Measurements from ENCODE around the gene CEACAM5. TPM values are rescaled to one million over a fixed set of nuclear protein-coding genes. Genes with fewer than 3 reads are reported as not detected.

CEACAM5 gene
- total and polyA plus RNA-seq, 7 donors: 0.04 to 0.69 (median 0.69) TPM; not detected in 4

DNA sequence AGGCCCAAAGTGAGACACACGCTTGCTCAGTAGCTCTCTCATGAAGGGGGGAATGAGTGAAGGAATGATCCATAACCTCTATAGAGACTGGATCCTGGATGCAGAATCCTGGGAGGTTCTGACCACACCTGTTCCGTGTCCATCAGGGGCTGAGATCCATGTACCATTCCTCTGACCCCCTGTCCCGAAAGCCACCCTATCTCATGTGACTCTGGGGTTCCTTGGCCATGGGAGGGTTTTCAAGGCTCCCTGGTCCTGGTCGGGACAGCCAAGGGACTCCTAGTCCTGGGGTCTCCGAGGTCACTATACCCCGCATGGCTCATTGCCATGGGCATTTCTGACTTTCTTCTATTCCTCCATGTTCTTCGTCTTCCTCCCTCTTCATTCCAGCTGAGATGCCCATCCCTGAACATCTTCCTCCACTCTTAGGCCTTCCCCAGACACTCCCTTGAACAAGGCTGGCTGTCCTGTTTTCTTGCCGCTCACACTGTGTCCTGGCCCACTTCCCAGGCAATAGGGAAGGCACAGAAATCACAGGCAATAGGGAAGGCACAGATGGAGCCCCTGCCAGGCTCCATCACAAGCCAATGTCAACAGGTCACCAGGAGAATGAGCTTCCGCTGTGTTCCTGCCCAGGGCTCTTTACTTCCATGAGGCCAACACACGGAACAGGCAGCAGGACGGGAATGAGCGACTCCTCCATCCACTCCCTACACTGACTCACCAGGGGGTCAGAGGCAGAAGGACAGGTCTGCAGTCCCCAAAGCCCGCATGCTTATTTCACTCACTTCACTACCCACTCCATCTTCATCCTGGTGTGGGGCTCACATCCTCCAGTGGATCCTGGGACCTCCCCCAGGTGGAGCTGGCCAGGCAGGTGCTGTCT is 3.2 kb downstream of the CEACAM5 start:
- Histone ChIP-seq H3K36me3 (ENCODE audit: insufficient read depth in 1 of 2, low read depth in 1 of 2) (no peaks in the 10 kb centered on the region), H3K27ac (no peak overlapping the region), H3K4me1 (no peaks in the 10 kb centered on the region), H3K4me3 (no peak overlapping the region), H3K9me3 (no peaks in the 10 kb centered on the region), H3K27me3 (ENCODE audit: insufficient read depth in 3 of 3, low read length in 2 of 3) (peaks cover 0 to 24% (median 0%) of the 10 kb centered on the region in 3 donors)
- intact Hi-C loops (cut with DNase I): no loop called here
- ATAC-seq: no peak
- no peak for DNase-seq
- TF ChIP-seq, protein P1, sequence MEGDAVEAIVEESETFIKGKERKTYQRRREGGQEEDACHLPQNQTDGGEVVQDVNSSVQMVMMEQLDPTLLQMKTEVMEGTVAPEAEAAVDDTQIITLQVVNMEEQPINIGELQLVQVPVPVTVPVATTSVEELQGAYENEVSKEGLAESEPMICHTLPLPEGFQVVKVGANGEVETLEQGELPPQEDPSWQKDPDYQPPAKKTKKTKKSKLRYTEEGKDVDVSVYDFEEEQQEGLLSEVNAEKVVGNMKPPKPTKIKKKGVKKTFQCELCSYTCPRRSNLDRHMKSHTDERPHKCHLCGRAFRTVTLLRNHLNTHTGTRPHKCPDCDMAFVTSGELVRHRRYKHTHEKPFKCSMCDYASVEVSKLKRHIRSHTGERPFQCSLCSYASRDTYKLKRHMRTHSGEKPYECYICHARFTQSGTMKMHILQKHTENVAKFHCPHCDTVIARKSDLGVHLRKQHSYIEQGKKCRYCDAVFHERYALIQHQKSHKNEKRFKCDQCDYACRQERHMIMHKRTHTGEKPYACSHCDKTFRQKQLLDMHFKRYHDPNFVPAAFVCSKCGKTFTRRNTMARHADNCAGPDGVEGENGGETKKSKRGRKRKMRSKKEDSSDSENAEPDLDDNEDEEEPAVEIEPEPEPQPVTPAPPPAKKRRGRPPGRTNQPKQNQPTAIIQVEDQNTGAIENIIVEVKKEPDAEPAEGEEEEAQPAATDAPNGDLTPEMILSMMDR (IDR thresholded peaks at IDR 0.05): no peak
- WGBS, 3 donors: 71 to 76% (median 74%) methylated on average over 13 of the region's 13 CpGs

DNA sequence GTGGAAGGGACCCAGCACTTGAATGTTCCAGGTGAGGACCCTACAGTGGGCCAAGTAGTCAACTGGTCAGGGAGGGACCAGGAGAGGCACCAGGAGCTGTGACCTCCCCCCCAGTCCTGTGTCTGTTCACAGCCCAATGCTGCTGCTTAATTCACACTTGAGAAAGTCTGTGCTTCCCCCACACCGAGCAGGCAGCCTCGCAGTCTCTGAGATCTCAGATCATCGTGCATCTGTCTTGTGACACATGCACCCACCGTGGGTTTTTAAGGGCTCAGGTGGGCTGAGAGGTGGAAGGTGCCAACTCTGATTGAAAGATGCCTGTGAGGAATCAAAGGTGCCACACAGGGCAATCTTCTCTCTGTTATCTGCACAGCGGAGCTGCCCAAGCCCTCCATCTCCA is 6.2 kb downstream of the CEACAM5 start:
- Histone ChIP-seq H3K36me3 (ENCODE audit: insufficient read depth in 1 of 2, low read depth in 1 of 2) (no peaks in the 10 kb centered on the region), H3K27me3 (ENCODE audit: insufficient read depth in 3 of 3, low read length in 2 of 3) (peaks cover 0 to 8% (median 3%) of the 10 kb centered on the region in 3 donors), H3K4me3 (no peak overlapping the region), H3K9me3 (no peaks in the 10 kb centered on the region), H3K4me1 (no peaks in the 10 kb centered on the region), H3K27ac (no peak overlapping the region)
- intact Hi-C loops (cut with DNase I): no loop called here
- TF ChIP-seq, protein P1 (IDR thresholded peaks at IDR 0.05): no peak
- 69 to 79% (median 72%) methylated on average over 5 of the region's 5 CpGs for WGBS, 3 donors
- ATAC-seq: no peak
- no peak for DNase-seq

GRCh38 chr19:41718761-41719160 is 10.3 kb downstream of the CEACAM5 start:
- TF ChIP-seq, protein P1 (IDR thresholded peaks at IDR 0.05): no peak
- H3K4me3 ChIP-seq: no peak overlapping the region
- no peaks in the 10 kb centered on the region for H3K36me3 ChIP-seq (ENCODE audit: insufficient read depth in 1 of 2, low read depth in 1 of 2)
- ATAC-seq (no peak), DNase-seq (no peak)
- H3K4me1 ChIP-seq: no peaks in the 10 kb centered on the region
- intact Hi-C loops (cut with DNase I): no loop called here
- 67 to 77% (median 71%) methylated on average over 6 of the region's 6 CpGs for WGBS, 3 donors
- H3K9me3 ChIP-seq: no peaks in the 10 kb centered on the region
- H3K27me3 ChIP-seq (ENCODE audit: insufficient read depth in 3 of 3, low read length in 2 of 3): peaks cover 0 to 3% (median 0%) of the 10 kb centered on the region in 3 donors
- H3K27ac ChIP-seq: no peak overlapping the region

- Histone ChIP-seq H3K4me3 (no peak overlapping the region), H3K36me3 (ENCODE audit: insufficient read depth in 1 of 2, low read depth in 1 of 2) (no peaks in the 10 kb centered on the region), H3K9me3 (no peaks in the 10 kb centered on the region), H3K27me3 (ENCODE audit: insufficient read depth in 3 of 3, low read length in 2 of 3) (peaks cover 0 to 3% (median 0%) of the 10 kb centered on the region in 3 donors), H3K4me1 (no peaks in the 10 kb centered on the region), H3K27ac (no peak overlapping the region)
- DNase-seq: no peak
- intact Hi-C loops (cut with DNase I): no loop called here
- ATAC-seq: no peak
- TF ChIP-seq, protein P1 (IDR thresholded peaks at IDR 0.05): no peak
- WGBS, 3 donors: 77 to 90% (median 81%) methylated on average over 3 of the region's 3 CpGs
Measured at GRCh38 chr19:41720103-41720502, 11.7 kb downstream of the CEACAM5 start.
